HL-60/S4 treated with retinoic acid at 250 ng/mL for 4 days and 3 days (cell line): ENCODE measurements around the gene RPL3.

Experiments used
- in situ Hi-C: fragments of 300-500 bp; cut with MboI; formaldehyde crosslinking; loops from 2 replicates; pipeline ENCODE4 v1.7.0; 2022; ENCODE audit warnings: low sequenced_read_pairs

Gene RPL3

DNA sequence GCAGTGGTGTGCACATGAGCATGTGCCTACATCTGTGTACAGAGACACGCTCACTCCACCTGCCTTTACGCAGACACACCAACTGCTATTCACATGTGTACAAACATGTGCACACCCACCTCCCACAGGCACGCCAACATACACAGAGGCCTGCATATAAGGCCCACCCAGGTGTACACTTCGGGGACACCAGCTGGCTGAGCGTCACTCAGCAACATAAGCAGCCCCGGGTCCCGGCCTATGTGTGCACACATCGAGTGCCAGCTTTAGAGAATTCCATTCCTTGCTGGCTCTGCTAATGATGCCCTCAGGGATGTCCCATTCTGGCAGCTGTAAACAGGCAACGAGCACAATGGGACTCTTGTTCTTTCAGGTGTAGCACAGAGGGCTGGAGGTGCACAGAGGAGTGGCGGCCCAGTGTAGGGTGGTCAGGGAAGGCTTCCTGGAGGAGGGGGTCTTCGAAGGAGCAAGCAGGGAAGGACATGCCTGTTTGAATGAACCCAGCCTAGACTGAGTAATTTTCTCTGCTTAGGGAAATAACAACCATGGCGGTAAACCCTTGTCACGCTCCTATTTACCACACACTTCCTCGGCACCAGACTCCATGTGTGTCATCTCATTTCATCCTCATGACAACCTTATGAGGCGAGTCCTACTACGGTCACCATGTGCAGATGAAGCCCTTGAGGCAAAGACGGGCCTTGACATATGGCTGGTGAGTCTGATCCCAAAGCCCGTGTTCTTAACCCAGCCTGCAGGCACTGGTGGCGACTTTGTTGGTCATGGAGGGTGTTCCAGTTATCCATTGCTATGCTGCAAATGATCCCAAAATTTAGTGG is 35.1 kb downstream of the RPL3 start:
- in situ Hi-C loops = no loop called here

DNA sequence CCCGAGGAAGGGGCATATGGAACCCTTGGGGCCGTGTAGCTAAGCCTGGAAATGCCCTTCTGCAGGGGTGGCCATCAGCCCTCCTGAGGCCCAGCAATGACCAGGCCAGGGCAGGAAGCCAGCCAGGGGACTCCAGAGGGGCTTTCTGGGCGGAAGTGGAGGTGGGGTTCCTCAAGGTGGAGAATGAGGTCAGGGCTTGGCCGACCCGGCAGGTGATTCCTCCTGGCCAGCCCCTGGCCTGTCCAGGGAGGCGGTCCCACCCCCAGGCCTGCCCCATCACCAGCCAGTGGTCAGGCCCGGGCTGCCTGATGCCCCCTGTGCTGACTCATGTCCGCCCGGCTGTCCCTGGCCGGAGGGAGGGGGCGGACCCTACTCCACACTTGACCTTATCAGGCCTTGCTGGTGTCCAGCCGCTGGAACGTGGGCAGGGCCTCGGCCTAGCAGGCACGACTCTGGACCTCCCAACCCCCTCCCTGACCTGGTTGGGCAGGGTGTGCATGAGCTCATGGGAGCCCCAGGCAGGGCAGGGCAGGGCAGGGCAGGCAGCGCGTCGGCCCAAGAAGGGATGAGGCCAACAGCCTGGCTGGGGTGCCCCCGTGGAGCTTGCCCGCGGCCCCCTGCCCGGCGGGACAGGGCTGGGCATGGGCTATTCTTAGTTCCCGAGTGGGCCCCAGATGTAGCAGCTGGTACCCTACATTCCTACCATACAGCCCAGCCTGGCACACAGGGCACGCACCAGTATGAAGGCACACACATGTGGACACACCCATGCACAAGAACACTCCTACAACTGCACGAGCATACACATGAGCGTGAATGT is 35.9 kb downstream of the RPL3 start:
- in situ Hi-C loops = no loop called here

DNA sequence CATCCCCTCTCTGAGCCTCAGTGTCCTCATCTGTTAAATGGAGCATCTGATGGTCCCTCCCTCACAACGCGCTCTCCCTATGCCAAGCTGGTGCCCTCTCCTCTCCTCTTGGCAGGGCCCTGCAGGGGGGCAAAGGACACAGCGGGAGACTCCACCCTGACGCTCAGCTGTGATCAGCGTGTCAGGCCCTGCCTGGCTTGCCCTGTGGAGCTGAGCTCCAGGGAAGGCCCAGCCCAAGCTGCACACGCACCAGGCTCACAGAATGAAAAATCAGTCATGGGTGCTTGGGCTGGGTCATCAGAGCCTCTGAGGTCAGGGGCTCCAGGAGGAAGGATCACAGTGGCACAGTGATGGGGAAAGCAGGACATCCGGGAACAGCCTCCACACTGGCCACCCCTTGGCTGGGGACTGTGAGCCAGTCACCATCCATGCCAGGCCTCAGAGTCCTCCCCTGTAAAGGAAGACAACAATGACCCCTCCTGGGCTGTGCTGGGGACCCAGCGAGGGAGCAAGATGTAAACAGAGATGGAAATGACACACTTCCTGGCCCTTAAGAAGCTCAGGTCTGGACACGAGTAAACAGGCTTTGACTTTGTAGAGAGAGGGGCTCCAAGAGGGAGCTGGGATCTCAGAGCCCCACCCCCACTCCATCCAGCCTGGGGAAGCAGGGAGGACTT is 36.6 kb downstream of the RPL3 start:
- in situ Hi-C loops = no loop called here

DNA sequence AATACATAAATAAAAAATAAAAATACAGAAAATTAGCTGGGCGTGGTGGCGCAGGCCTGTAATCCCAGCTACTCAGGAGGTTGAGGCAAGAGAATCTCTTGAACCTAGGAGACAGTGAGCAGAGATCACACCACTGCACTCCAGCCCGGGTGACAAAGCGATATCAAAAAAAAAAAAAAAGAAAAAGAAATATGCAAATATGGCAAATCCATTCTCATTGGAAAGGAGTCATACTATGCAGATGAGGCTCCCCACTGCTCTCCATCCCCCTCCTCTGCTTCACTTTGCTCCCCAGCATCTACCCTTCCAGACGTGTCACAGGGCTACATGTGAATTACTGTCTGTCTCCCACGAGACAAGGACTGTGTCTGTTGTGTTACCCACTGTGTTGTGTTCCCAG is 38.3 kb downstream of the RPL3 start:
- in situ Hi-C loops = no loop called here

DNA sequence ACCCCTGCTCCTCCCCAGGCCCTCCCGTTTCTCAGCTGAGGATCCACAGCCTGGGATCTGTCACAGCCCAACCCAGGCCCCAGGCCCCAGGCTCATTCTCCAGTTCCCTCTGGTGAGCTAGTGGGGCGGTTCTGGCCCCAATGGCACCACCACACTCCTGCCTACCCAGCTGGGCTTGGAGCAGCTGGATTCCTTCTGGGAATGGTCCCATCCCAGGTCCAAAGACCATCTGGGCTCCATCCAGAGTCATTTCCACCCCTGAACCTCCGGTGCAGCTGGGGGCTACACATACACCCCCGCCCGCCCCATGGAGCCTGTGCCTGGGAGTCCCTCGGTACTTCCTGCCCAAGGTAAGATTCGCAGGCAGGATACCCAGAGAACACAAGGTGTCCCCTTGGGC is 39.2 kb downstream of the RPL3 start:
- in situ Hi-C loops = no loop called here

DNA sequence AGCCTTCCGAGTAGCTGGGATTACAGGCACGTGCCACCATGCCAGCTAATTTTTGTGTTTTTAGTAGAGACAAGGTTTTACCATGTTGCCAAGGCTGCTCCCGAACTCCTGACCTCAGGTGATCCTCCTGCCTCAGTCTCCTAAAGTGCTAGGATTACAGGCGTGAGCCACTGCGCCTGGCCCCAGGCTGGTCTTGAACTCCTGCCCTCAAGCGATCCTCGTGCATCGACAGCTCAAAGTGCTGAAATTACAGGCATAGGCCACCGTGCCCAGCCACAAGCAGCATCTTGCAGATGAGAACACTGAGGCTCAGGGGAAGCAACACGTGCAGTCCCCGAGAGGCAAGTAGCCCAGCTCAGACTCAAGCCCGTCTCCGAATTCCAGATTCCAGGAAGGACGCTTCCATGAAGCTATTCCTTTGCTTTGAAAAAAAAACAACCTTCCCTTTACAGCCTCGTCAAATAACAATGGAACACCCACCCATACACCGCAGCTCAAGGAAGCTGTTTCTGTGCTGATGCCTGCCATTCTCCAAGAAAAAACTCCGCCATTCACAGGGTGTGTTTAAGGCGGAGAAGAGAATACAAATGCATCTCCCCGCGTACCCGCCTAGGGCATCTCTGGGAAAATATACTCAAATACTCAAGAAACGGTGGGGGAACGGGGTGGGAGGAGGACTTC is 40.1 kb downstream of the RPL3 start:
- in situ Hi-C loops = no loop called here

DNA sequence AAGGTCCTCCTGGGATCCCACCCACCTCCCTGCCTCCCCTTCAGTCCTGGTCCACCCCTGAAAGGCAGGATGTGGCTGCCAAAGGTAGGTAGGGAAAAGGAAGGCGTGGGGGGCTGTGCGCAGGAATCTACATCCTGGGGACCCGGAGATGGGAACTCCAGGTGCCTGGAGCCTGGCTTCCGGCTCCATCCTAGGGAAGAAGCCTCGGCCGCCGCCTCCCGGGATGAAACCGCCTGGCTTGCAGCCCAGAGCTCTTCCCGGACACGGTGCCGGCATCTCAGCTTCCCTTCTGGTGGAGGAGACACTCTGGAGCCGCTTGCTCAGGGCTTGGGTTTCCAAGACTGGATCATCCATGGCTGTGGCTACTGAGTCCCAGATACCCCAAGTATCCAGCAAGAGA is 41.4 kb downstream of the RPL3 start:
- in situ Hi-C loops = no loop called here

DNA sequence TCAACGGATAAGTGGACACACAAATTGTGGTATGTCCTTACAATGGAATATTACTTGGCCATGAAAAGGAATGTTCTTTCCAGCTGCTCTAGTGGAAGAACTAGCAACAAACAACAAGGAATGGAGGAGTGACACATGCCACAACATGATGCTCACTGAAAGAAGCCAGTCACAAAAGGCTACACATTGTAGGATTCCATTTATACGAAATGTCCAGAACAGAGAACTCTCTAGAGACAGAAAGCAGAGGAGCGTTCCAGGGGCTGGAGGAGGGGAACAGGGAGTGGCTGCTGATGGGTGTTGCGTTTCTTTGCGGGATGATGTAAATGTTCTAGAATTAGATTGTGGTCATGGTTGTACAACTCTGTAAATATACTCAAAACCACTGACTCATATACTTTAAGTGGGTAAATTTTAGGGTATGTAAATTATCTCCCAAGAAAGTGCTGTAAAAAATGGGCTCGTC is 42.2 kb downstream of the RPL3 start:
- in situ Hi-C loops = no loop called here

DNA sequence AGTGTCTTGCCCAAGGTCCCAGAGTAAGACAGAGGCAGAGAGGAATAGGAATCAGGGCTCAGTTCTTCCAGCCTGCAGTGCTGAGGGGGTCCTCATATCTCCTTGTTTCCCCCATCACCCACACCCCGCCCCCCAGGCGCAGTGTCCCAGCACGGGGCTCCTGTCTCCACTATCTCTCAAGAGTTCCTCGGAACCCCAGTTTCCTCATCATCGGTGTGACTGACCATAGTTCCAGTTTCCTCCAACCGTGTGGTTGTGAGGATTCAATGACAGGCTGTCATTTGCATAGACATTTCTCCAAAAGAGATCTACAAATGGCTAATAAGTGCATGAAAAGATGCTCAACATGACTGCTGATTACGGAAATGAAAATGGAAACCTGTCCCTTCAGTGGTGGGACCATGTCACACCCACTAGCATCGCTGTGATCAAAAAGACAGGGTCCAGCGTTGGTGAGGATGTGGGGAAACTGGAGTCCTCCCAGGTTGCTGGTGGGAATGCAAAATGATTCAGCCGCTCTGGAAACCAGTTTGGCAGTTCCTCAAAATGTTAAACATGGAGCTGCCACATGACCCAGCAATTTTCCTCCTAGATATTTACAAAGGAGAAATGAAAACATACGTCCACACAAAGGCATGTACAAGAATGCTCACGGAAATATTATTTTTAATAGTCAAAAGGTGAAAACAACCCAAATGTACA is 42.8 kb downstream of the RPL3 start:
- in situ Hi-C loops = no loop called here

DNA sequence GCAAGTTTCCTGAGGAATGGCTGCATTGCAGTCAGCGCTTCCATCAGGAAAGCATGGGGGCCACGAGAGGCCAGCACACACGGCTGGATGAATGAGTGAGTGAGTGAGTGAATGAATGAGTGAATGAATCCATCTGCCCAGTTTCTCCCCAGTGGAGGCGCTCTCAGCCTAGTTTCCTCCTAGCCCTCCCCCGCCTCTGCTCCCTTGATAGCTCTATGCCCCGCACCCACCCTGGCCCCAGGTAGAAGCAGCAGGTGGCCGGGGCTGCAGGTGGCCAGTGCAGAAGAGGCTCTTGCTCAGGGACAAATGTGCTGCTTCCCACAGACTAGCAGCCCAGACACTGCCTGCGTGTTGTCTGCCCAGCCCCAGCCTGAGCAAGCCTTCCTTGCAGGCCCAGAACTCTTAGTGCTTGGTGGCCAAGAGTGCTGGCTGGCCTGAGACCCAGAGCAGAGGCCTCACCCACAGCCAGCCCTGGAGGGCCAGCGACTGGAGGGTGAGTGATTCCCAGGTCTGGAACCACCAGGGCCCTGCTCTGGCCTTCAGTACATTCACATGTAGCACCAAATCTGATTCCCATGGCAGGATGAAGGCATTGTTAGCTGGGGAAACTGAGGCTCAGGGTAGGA is 43.5 kb downstream of the RPL3 start:
- in situ Hi-C loops = no loop called here

DNA sequence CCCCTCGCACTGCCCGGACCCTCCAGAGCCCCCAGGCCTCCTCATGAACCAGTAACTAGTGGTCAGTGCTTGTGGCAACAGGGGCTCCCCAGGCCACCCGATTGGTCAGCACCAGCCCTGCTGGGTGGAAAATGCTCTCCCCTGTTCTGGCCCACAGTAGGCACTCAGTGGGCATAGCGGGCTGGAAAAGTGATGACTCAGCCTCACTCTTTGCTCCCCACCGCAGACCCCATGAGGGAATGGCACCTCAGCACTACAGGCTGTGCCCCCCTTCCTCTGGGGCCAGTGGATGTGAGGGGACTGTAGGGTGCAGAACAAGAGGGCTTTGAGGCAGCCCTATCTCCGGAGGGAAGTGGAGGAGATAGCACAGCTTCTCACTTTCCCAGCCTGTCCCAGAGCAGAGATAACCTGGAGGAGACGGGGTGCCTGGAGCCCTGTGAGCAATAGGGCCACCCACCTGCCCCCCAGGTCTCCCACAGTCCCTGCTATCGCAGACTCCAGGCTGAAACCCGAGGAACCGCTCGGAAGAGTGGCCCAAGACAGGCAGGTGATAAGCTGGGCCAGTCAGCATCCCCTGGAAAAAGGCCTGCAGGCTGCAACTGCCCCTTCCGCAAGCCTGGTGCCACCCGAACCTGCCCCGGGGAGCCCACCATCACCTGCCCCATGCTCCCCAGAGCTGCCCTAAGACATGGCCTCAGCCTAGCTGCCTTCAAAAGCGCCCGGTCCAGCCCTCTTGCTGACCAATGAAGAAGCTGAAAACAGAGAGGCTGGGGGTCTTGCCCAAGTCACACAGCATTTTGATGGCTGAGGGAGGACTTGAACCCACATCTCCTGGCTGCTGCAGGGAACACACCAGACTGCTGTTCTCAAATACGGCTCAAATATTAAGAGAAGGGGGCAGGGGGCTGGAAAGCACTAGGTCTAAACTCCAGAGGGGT is 45.2 kb downstream of the RPL3 start:
- in situ Hi-C loops = no loop called here

DNA sequence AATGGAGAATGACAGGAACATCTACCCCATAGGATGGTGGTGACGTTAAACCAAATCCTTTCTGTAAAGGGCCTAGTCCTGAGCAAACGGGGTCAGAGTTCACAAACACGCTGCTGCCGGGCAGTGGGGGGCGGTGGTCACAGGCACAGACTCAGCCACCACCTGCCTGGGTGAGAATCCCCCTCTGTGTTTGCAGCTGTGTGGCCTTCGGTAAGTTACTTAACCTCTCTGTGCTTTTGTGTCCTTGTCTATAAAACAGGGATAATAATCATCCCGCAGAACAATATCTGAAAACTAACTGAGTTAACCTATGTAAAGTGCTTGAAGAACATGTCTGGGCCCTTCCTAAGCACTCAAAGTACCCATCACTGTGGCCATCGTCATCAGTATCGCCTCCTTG is 48.6 kb downstream of the RPL3 start:
- in situ Hi-C loops = no loop called here

DNA sequence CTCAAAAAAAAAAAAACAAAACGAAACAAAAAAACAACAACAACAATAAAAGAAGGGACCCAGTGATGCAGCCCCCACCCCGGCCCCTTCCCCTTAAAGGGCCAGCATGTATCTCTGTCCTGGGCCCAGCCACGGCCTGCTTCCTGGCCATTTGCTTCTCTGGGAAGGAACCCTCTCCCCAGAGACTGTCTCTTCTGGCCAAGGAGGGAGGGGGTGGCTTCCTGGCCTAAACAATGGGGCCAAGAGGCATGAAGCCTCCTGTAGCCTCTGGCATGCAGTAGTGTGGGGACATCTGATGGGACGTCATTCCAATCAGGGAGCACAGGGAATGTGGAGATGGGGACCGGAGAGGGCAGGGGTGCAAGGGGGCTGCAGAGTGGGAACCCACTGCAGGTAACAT is 49.1 kb downstream of the RPL3 start:
- in situ Hi-C loops = no loop called here

DNA sequence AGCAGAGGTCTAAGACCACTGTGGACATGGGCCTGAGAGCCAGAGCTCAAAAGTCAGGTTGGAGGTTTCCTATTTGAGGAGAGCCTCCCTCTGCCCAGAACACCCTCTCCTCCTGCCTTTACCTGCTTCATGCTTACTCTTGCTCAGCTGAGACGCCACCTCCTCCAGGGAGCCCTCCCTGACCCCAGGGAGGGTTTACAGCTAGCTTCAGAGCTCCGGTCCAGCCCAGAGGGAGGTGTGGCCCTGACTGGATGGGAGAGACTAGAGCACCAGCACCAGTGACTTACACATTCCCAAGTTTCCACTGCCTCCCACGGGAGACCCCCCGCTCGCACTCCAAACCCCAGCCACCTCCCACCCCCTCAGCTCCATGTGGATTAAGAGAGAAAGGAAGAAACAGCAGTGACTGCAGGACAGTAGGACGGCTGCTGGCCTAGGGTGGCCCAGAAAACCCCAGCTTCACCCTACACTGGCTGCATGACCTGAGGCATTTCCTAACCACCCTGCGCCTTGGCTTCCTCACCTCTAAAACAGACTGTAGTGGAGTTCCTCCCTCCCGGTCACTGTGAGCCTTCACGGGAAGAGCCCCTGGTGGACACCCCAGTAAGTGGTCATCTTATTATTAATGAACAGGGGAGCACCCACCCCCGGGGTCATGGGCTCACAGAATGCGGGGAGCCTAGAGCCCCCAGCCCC is 50.2 kb downstream of the RPL3 start:
- in situ Hi-C loops = no loop called here

DNA sequence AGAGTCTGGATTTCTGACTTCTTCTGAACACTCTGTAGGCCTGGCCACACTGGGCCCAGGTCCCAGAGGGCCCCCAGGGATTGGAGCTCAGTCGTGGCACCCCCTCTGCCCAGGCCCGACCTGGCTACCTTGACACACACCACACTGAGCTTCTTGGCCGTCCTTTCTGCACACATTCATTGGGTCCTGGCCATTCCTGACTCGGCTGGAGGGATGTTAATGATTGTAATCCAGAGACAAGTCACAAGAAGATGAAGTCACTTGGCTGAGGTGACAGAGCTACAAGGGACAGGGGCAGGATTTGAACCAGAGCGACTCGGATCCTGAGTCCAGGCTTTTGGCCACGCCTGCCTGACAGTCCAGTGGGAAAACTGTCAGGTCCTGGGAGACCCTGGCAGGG is 50.8 kb downstream of the RPL3 start:
- in situ Hi-C loops = no loop called here

DNA sequence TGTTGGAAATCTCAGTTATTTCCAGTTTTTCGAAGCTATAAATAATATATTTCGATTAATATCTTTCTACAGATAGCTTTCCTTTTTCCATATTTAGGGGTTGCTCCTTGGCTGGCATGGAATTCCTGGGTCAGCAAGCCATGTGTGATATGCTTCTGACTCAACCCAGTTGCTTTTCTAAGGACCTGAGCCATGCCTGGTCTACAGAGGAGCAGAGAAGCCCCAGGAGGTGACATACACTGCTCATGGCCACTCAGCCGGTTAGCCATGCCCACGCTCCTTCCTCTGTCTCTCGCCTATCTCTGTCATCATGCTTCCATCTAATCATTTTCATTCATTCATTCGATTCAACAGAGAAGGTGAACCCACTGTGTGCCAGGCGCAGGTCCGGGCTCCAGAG is 51.4 kb downstream of the RPL3 start:
- in situ Hi-C loops = no loop called here

DNA sequence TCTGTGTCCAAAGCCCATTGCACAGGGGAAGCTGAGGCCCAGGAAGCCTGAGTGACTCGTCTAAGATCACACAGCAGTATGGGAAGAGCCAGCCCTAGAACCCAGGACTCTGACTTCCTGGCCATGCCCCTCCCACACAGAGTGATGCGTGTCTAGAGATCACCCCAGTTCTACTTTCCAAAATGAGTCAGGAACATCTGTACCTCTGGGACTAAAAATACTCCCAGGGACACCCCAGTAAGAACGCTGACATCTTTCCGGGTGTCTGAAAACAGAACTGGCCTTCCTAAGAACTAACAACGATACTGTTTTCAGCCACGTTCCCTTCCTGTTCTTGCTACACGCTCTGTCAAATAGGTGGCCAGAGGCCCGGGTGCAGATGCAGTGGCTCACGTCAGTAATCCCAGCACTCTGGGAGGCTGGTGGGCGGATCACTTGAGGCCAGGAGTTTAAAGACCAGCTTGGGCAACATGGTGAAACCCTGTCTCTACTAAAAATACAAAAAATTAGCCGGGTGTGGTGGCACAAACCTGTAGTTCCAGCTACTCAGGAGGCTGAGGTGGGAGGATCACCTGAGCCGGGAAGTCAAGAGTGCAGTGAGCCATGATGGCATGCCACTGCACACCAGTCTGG is 52.9 kb downstream of the RPL3 start:
- in situ Hi-C loops = no loop called here
